AG10803 (cell line): ENCODE measurements around the gene C4orf50.

Experiments used
- DNase-seq: peaks from one replicate; pipeline ENCODE4 v3.0.0; 2010; ENCODE audit warnings: low read depth
- H3K4me3 ChIP-seq: 2 replicates; pipeline ENCODE4 v1.5.1; 2011; ENCODE audit warnings: mild to moderate bottlenecking, low read length, control low read depth
- CTCF ChIP-seq: conservative IDR thresholded peaks from 2 replicates; pipeline ENCODE4 v1.5.1; 2011; ENCODE audit warnings: mild to moderate bottlenecking, low read length, control low read depth, inconsistent platforms

Gene C4orf50

DNA sequence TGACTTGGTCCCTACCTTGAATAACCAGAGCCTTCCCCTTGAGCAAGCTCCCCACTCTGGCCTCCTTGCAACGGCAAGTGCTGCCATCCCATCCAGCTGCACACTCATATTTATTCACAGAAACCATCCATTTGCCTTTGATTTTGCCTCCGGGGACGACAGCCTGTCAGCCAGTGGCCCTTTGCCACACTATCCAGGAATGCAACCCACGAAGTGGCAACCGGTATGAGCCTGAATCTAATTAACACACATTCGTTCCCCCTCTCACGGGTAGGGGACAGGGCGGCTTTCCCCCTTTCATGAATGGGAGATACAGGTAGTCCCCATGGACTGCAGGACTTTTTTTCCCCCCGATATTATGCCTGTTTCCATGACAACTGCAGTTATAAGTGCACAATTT lies 140.8 kb downstream of the C4orf50 start:
- TF ChIP-seq CTCF: no peak
- no peak overlapping the region for H3K4me3 ChIP-seq
- no peak for DNase-seq

GRCh38 chr4:5874811-5875449 lies 143.3 kb downstream of the C4orf50 start:
- TF ChIP-seq CTCF: no peak
- no peak overlapping the region for H3K4me3 ChIP-seq
- peak; percentile 52 for DNase-seq

GRCh38 chr4:5870701-5871100 lies 147.5 kb downstream of the C4orf50 start:
- TF ChIP-seq CTCF: no peak
- no peak overlapping the region for H3K4me3 ChIP-seq
- DNase-seq: no peak

- TF ChIP-seq CTCF: no peak
- H3K4me3 ChIP-seq: no peak overlapping the region
- no peak for DNase-seq
Measured at GRCh38 chr4:5869966-5870619, 148.1 kb downstream of the C4orf50 start.

DNA sequence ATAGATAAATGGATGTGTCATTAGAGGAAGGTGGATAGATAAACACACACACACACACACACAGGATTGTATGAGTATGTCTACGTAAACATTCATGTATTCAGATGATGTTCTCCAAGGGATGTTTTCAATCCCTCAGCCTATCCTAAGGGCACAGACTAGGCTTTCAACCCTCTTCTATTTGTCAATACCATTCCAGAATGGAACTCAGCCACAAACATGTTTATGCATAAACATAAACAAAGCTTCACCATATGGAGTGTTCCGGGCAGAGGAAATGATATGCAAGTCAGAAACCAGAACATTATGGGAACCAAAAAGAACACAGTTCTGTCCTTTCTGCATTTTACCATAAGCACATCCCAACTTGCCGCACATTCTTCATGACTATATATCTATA lies 150.4 kb downstream of the C4orf50 start:
- no peak overlapping the region for H3K4me3 ChIP-seq
- no peak for TF ChIP-seq CTCF
- DNase-seq: no peak

DNA sequence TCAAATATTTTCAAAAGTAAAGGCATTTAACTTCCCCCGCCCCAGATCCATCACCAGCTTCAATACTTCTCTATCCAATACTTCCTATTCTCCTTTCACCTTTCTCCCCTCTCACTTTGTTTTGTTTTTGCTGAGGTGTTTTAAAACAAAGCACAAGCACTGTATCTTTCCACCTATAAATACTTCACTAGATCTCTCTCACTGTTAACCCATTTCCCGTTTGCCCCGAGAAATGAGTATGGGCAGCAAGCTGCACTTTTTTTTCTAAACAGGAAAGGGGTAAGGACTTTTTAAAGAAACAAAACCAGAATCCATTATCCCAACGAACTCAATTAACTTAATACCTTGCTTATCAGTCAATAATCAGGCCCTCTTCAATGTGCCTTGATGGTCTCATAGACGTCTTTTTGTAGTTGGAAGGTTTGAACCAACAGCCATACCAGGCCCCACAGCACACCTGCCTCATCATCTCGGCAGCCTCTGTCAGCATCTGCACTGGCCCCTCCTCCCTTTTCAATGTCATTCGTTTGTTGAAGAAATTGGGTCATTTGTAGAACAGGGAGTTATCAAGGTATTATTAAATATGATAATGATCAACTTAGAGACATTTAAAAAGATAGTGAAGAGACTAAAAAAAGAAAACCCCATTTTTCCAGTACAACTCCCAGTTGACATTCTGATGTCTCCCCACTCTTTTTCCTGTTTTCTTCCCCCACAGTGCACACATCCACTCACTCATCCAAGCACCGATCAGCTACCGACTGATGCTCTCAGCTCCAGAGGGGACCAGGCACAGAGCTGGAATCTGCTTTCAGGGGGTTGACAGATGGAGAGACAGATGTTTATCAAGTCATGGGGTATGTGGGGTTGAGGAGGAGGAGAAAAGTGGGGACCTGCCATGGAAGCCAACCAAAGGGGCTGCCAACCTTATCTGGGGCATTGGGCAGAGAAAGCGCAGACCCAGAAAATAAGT lies 151.1 kb downstream of the C4orf50 start:
- H3K4me3 ChIP-seq: no peak overlapping the region
- no peak for TF ChIP-seq CTCF
- no peak for DNase-seq
